Kidney (tissue), 14 donors: ENCODE data around the gene CARD11. TPM values are rescaled to one million over a fixed set of nuclear protein-coding genes. Genes with fewer than 3 reads are reported as not detected.
A peak's percentile ranks its signal among the peaks of the same experiment; 100 is the strongest.

Experiments
- DNase-seq, 5 donors: peaks; one replicate each; pipeline ENCODE4 v3.0.0-alpha.2; 2013 to 2020
- FAIRE-seq: peaks from 2 replicates; lab custom pipeline; 2012; peaks lifted over from hg19 to GRCh38; lab: Jason Lieb, UNC
- H3K27ac ChIP-seq, 2 donors: one replicate each; pipeline ENCODE4 v1.7.0; 2013; ENCODE audit warnings: low read depth in 2 of 2, low read length in 2 of 2, inconsistent platforms in 1 of 2
- H3K27me3 ChIP-seq: one replicate; pipeline ENCODE4 v1.7.1; 2013; ENCODE audit warnings: low read length, inconsistent platforms; ENCODE audit not compliant: control insufficient read depth, insufficient read depth
- H3K36me3 ChIP-seq, 3 donors: one replicate each; pipeline versions ENCODE4 v1.7.0 to v1.7.1; 2013; ENCODE audit warnings: low read length in 3 of 3, control low read depth in 1 of 3, inconsistent platforms in 1 of 3; ENCODE audit not compliant: insufficient read depth in 3 of 3, control insufficient read depth in 2 of 3
- H3K4me1 ChIP-seq, 3 donors: one replicate each; pipeline versions ENCODE4 v1.7.0 to v1.7.1; 2013; ENCODE audit warnings: low read length in 3 of 3, inconsistent platforms in 1 of 3, low read depth in 1 of 3; ENCODE audit not compliant: control insufficient read depth in 2 of 3, insufficient read depth in 2 of 3
- H3K4me3 ChIP-seq, 3 donors: one replicate each; pipeline versions ENCODE4 v1.7.0 to v1.8.1; 2013; ENCODE audit warnings: low read length in 3 of 3, control low read depth in 1 of 3, inconsistent platforms in 1 of 3
- H3K9ac ChIP-seq, 3 donors: one replicate each; pipeline versions ENCODE4 v1.7.0 to v1.7.1; 2013; ENCODE audit warnings: low read length in 3 of 3, control low read depth in 1 of 3, inconsistent platforms in 1 of 3
- H3K9me3 ChIP-seq, 3 donors: one replicate each; pipeline versions ENCODE4 v1.7.0 to v1.7.1; 2013; ENCODE audit warnings: low read length in 3 of 3, control low read depth in 1 of 3, inconsistent platforms in 1 of 3; ENCODE audit not compliant: control insufficient read depth in 2 of 3, insufficient read depth in 1 of 3
- CTCF ChIP-seq: IDR thresholded peaks from 3 replicates; pipeline ENCODE4 v1.5.1; 2012; ENCODE audit warnings: mild to moderate bottlenecking, moderate library complexity, borderline replicate concordance; ENCODE audit not compliant: insufficient read depth; ENCODE audit errors: extremely low read depth
- intact Hi-C: fragments of 100-400 bp; cut with DNase I; formaldehyde crosslinking; loops from one replicate; pipeline ENCODE4 v1.11.1; 2022
- polyA plus RNA-seq: library from polyadenylated mRNA; stranded (reverse); fragments of 350-450 nt; fragmentation: Illumina TruSeq; extraction: RNeasy Lipid Tissue Mini Kit (QIAGEN cat#74804); gene quantifications from one replicate; pipeline ENCODE4 v1.2.3, GENCODE V29; 2014; ENCODE audit warnings: low read depth, low replicate concordance; ENCODE audit not compliant: insufficient read depth
- total RNA-seq: library from RNA; stranded (reverse); fragmentation: NEBNext Ultra II Directional; extraction: Animal tissue kit (Norgen Biotek cat#: 25700); gene quantifications from one replicate; pipeline ENCODE4 v1.2.1, GENCODE V29; 2021
- donor health status: control.
- donor health status: control.
- donor health status: control.
- donor health status: control.
- donor health status: control.
- donor health status: DM: yes; HTN: yes; CAD: no.
- donor health status: Normal renal cell carcinoma (clear cell type).

The CARD11 gene
- total and polyA plus RNA-seq, 2 donors from 2014 or later: 0.22 to 9.6 TPM

- intact Hi-C loops: no loop called here
- FAIRE-seq: no peak
- Histone ChIP-seq H3K9me3 (no peaks in the 10 kb centered on the region), H3K27me3 (no peaks in the 10 kb centered on the region), H3K27ac (no peak overlapping the region), H3K36me3 (no peaks in the 10 kb centered on the region), H3K4me1 (no peaks in the 10 kb centered on the region), H3K4me3 (no peak overlapping the region), H3K9ac (no peak overlapping the region)
- TF ChIP-seq CTCF: no peak
- DNase-seq: peak in 1 of 5 donors; percentile 64
Measured at GRCh38 chr7:2923291-2923781, 120.3 kb downstream of the CARD11 start.

GRCh38 chr7:2922866-2923265, 120.8 kb downstream of the CARD11 start:
- intact Hi-C loops: no loop called here
- Histone ChIP-seq H3K27me3 (no peaks in the 10 kb centered on the region), H3K9ac (no peak overlapping the region), H3K36me3 (no peaks in the 10 kb centered on the region), H3K9me3 (no peaks in the 10 kb centered on the region), H3K4me1 (no peaks in the 10 kb centered on the region), H3K4me3 (no peak overlapping the region), H3K27ac (no peak overlapping the region)
- FAIRE-seq: no peak
- no peak for TF ChIP-seq CTCF
- peak in 1 of 5 donors; percentile 45 for DNase-seq

GRCh38 chr7:2922348-2922691, 121.3 kb downstream of the CARD11 start:
- no peak overlapping the region for H3K9ac ChIP-seq
- TF ChIP-seq CTCF: no peak
- DNase-seq: peak in 1 of 5 donors; percentile 64
- no peaks in the 10 kb centered on the region for H3K36me3 ChIP-seq
- H3K4me1 ChIP-seq: no peaks in the 10 kb centered on the region
- no peaks in the 10 kb centered on the region for H3K9me3 ChIP-seq
- FAIRE-seq: no peak
- no peaks in the 10 kb centered on the region for H3K27me3 ChIP-seq
- intact Hi-C loops: no loop called here
- H3K4me3 ChIP-seq: no peak overlapping the region
- no peak overlapping the region for H3K27ac ChIP-seq
